ENCODE measurements around the gene KCNB1.

Gene KCNB1

GRCh38 chr20:49450281-49450721, 32.2 kb downstream of the KCNB1 start:
- in situ Hi-C loops (cut with MboI; ENCODE audit: low sequenced_read_pairs, unreplicated experiment): no loop called here
- TF ChIP-seq CTCF (IDR thresholded peaks at IDR 0.05; ENCODE audit: borderline replicate concordance, control extremely low read depth, extremely low read depth, insufficient read depth, missing control alignments): no peak
- no peak for DNase-seq (ENCODE audit: low spot score)

GRCh38 chr20:49448917-49449316, 33.6 kb downstream of the KCNB1 start:
- no peak for TF ChIP-seq CTCF (IDR thresholded peaks at IDR 0.05; ENCODE audit: borderline replicate concordance, control extremely low read depth, extremely low read depth, insufficient read depth, missing control alignments)
- no peak for DNase-seq (ENCODE audit: low spot score)
- in situ Hi-C loops (cut with MboI; ENCODE audit: low sequenced_read_pairs, unreplicated experiment): no loop called here

- no peak for DNase-seq (ENCODE audit: low spot score)
- in situ Hi-C loops (cut with MboI; ENCODE audit: low sequenced_read_pairs, unreplicated experiment): no loop called here
These were observed 34.3 kb downstream of the KCNB1 start for GRCh38 chr20:49447946-49448809.

GRCh38 chr20:49447364-49447763, 35.1 kb downstream of the KCNB1 start:
- no peak for DNase-seq (ENCODE audit: low spot score)
- no peak for TF ChIP-seq CTCF (IDR thresholded peaks at IDR 0.05; ENCODE audit: borderline replicate concordance, control extremely low read depth, extremely low read depth, insufficient read depth, missing control alignments)
- in situ Hi-C loops (cut with MboI; ENCODE audit: low sequenced_read_pairs, unreplicated experiment): no loop called here

More at GRCh38 chr20:49447946-49448809, 34.3 kb downstream of the KCNB1 start:
- no peak for TF ChIP-seq CTCF (IDR thresholded peaks at IDR 0.05; ENCODE audit: borderline replicate concordance, control extremely low read depth, extremely low read depth, insufficient read depth, missing control alignments)

GRCh38 chr20:49446808-49447207, 35.7 kb downstream of the KCNB1 start:
- no peak for TF ChIP-seq CTCF (IDR thresholded peaks at IDR 0.05; ENCODE audit: borderline replicate concordance, control extremely low read depth, extremely low read depth, insufficient read depth, missing control alignments)
- no peak for DNase-seq (ENCODE audit: low spot score)
- in situ Hi-C loops (cut with MboI; ENCODE audit: low sequenced_read_pairs, unreplicated experiment): no loop called here

GRCh38 chr20:49446080-49446479, 36.4 kb downstream of the KCNB1 start:
- TF ChIP-seq CTCF (IDR thresholded peaks at IDR 0.05; ENCODE audit: borderline replicate concordance, control extremely low read depth, extremely low read depth, insufficient read depth, missing control alignments): no peak
- in situ Hi-C loops (cut with MboI; ENCODE audit: low sequenced_read_pairs, unreplicated experiment): no loop called here
- DNase-seq (ENCODE audit: low spot score): no peak

All from GM13976 (cell line).